Keratinocyte (primary cell): ENCODE data around the gene GPR33. TPM values are rescaled to one million over a fixed set of nuclear protein-coding genes. Genes with fewer than 3 reads are reported as not detected.

ENCODE experiments used
- DNase-seq: peaks from one replicate; pipeline ENCODE4 v3.0.0-alpha.2; 2011; ENCODE audit warnings: low read depth, missing footprints, low spot score
- FAIRE-seq: peaks from 2 replicates; lab custom pipeline; 2011; peaks lifted over from hg19 to GRCh38; lab: Jason Lieb, UNC
- H2AFZ ChIP-seq: 2 replicates; pipeline ENCODE4 v1.6.0; 2012; ENCODE audit warnings: low read length, control low read depth, inconsistent platforms; ENCODE audit not compliant: control insufficient read depth
- H3K27ac ChIP-seq: 2 replicates; pipeline ENCODE4 v1.5.1; 2011; ENCODE audit warnings: low read length; ENCODE audit not compliant: control insufficient read depth, insufficient read depth
- H3K27me3 ChIP-seq: 3 replicates; pipeline ENCODE4 v1.6.0; 2011; ENCODE audit warnings: low read length; ENCODE audit not compliant: control insufficient read depth, insufficient read depth; ENCODE audit errors: extremely low read depth
- H3K36me3 ChIP-seq, 2 experiments: 2 replicates in 1 of 2; 3 replicates in 1 of 2; pipeline ENCODE4 v1.5.1; 2011; ENCODE audit warnings: low read length in 2 of 2, mild to moderate bottlenecking in 1 of 2; ENCODE audit not compliant: control insufficient read depth in 2 of 2, insufficient read depth in 2 of 2; ENCODE audit errors: extremely low read depth in 1 of 2
- H3K4me1 ChIP-seq: 3 replicates; pipeline ENCODE4 v1.5.1; 2011; ENCODE audit warnings: low read length; ENCODE audit not compliant: control insufficient read depth, insufficient read depth; ENCODE audit errors: extremely low read depth
- H3K4me2 ChIP-seq: 3 replicates; pipeline ENCODE4 v1.6.0; 2011; ENCODE audit warnings: low read depth, low read length; ENCODE audit not compliant: control insufficient read depth, insufficient read depth; ENCODE audit errors: extremely low read depth
- H3K4me3 ChIP-seq, 3 experiments: fragments of 200-600 bp in 1 of 3; sonication (generic) in 1 of 3; 2 replicates in 2 of 3; 3 replicates in 1 of 3; pipeline ENCODE4 v1.5.1; 2011 to 2016; ENCODE audit warnings: low read length in 3 of 3, mild to moderate bottlenecking in 3 of 3, control low read depth in 2 of 3, inconsistent platforms in 1 of 3, low read depth in 1 of 3, mixed read lengths in 1 of 3, mixed run types in 1 of 3, moderate library complexity in 1 of 3; ENCODE audit not compliant: control insufficient read depth in 2 of 3, insufficient read depth in 2 of 3; ENCODE audit errors: extremely low read depth in 1 of 3
- H3K79me2 ChIP-seq: 2 replicates; pipeline ENCODE4 v1.6.0; 2012; ENCODE audit warnings: low read length; ENCODE audit not compliant: control insufficient read depth, insufficient read depth
- H3K9ac ChIP-seq: 3 replicates; pipeline ENCODE4 v1.6.0; 2011; ENCODE audit warnings: low read length; ENCODE audit not compliant: control insufficient read depth, insufficient read depth; ENCODE audit errors: extremely low read depth
- H3K9me1 ChIP-seq: 3 replicates; pipeline ENCODE4 v1.6.0; 2011; ENCODE audit warnings: low read length; ENCODE audit not compliant: control insufficient read depth, insufficient read depth; ENCODE audit errors: extremely low read depth
- H3K9me3 ChIP-seq: 2 replicates; pipeline ENCODE4 v1.5.1; 2012; ENCODE audit warnings: low read depth, low read length; ENCODE audit not compliant: control insufficient read depth
- H4K20me1 ChIP-seq: 3 replicates; pipeline ENCODE4 v1.6.0; 2011; ENCODE audit warnings: low read length; ENCODE audit not compliant: control insufficient read depth, insufficient read depth; ENCODE audit errors: extremely low read depth
- CTCF ChIP-seq, 3 experiments: IDR thresholded peaks in 1 of 3; conservative IDR thresholded peaks in 1 of 3; optimal IDR thresholded peaks in 1 of 3; 2 replicates in 2 of 3; 3 replicates in 1 of 3; pipeline versions ENCODE3 to v1.5.1; 2011; ENCODE audit warnings: low read length in 3 of 3, mild to moderate bottlenecking in 3 of 3, moderate library complexity in 2 of 3, control low read depth in 1 of 3, inconsistent platforms in 1 of 3; ENCODE audit not compliant: insufficient read depth in 2 of 3; ENCODE audit errors: extremely low read depth in 1 of 3
- EZH2 ChIP-seq: IDR thresholded peaks from one replicate; pipeline ENCODE4 v1.6.1; 2012; ENCODE audit warnings: inconsistent platforms, mild to moderate bottlenecking, low read length, moderate library complexity
- dilution Hi-C: fragments of 300-500 bp; cut with MboI; formaldehyde crosslinking; loops from one replicate; pipeline ENCODE4 v1.7.0; 2020; ENCODE audit warnings: low sequenced_read_pairs; ENCODE audit not compliant: extremely low pct_ligation_motif_present
- polyA plus RNA-seq, 5 experiments: library from polyadenylated mRNA; depleted of rRNA in 3 of 5; stranded (reverse) in 3 of 5; stranded (forward) in 1 of 5; unstranded in 1 of 5; fragments of >200 nt; gene quantifications; 1 replicate in 1 of 5; 2 replicates in 3 of 5; 3 replicates in 1 of 5; pipeline versions ENCODE4 v1.2.1 to v1.2.3, GENCODE V29; 2011 to 2012; ENCODE audit warnings: missing spikeins in 2 of 5, low read depth in 1 of 5, low replicate concordance in 1 of 5

GPR33 gene
- polyA plus RNA-seq, 1 donor (not counting 4 experiments of a cell fraction or from before 2014, with no cell fraction given): not detected

DNA sequence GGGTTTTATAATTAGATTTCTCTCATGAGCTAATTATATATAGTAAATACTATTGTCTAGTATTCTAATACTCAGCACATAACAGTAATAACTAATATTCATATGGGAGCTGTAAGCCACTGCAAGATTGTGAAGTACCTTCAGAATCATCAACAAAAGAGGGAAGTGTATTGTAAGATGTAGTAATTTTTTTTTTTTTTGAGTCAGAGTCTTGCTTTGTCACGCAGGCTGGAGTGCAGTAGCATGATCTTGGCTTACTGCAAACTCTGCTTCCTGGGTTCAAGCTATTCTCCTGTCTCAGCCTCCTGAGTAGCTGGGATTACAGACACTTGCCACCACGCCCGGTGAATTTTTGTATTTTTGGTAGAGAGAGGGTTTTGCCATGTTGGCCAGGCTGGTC is 3.1 kb downstream of the GPR33 start:
- Histone ChIP-seq H3K27ac (no peak overlapping the region), H3K4me3 (no peak overlapping the region), H4K20me1 (no peaks in the 10 kb centered on the region), H3K9me3 (no peaks in the 10 kb centered on the region), H3K4me2 (no peak overlapping the region), H3K27me3 (no peaks in the 10 kb centered on the region), H3K9me1 (no peaks in the 10 kb centered on the region), H3K4me1 (no peaks in the 10 kb centered on the region), H3K36me3 (no peaks in the 10 kb centered on the region), H2AFZ (no peak overlapping the region), H3K79me2 (no peaks in the 10 kb centered on the region), H3K9ac (no peak overlapping the region)
- FAIRE-seq: no peak
- dilution Hi-C loops: no loop called here
- TF ChIP-seq EZH2 (no peak), CTCF (optimal IDR thresholded peaks at IDR 0.05 in 1 of 3, IDR thresholded peaks at IDR 0.05 in 1 of 3, conservative IDR thresholded peaks at IDR 0.05 in 1 of 3; ENCODE audit: extremely low read depth in 1 of 3, insufficient read depth in 2 of 3, low read length in 3 of 3) (no peak)
- no peak for DNase-seq

GRCh38 chr14:31480156-31480555 is 7.7 kb downstream of the GPR33 start:
- Histone ChIP-seq H4K20me1 (no peaks in the 10 kb centered on the region), H3K79me2 (no peaks in the 10 kb centered on the region), H3K9me3 (no peaks in the 10 kb centered on the region), H3K36me3 (no peaks in the 10 kb centered on the region), H3K4me3 (no peak overlapping the region), H3K4me2 (no peak overlapping the region), H3K27me3 (no peaks in the 10 kb centered on the region), H3K27ac (no peak overlapping the region), H3K4me1 (no peaks in the 10 kb centered on the region), H2AFZ (no peak overlapping the region), H3K9me1 (no peaks in the 10 kb centered on the region), H3K9ac (no peak overlapping the region)
- dilution Hi-C loops: no loop called here
- TF ChIP-seq EZH2: no peak
- TF ChIP-seq CTCF (optimal IDR thresholded peaks at IDR 0.05 in 1 of 3, IDR thresholded peaks at IDR 0.05 in 1 of 3, conservative IDR thresholded peaks at IDR 0.05 in 1 of 3; ENCODE audit: extremely low read depth in 1 of 3, insufficient read depth in 2 of 3, low read length in 3 of 3): no peak
- DNase-seq: no peak
- no peak for FAIRE-seq
